Sigmoid colon (tissue), 7 donors: ENCODE results near the gene ADAD2. TPM values are rescaled to one million over a fixed set of nuclear protein-coding genes. Genes with fewer than 3 reads are reported as not detected.
"Not testable (repeated sequence)": the region's sequence is repeated elsewhere in the genome, so short reads cannot be mapped to it uniquely, and the experiment has no call there.

ENCODE experiments used
- DNase-seq: peaks from one replicate; pipeline ENCODE4 v3.0.0-alpha.2; 2019
- H3K27ac ChIP-seq, 4 donors: fragments of 200-600 bp; sonication (generic); one replicate each; pipeline ENCODE4 v1.5.1; 2016 to 2019; ENCODE audit warnings: mild to moderate bottlenecking in 1 of 4
- H3K27me3 ChIP-seq, 3 donors: fragments of 200-600 bp; sonication (generic); one replicate each; pipeline ENCODE4 v1.5.1; 2019; ENCODE audit warnings: mild to moderate bottlenecking in 1 of 3
- H3K36me3 ChIP-seq, 4 donors: fragments of 200-600 bp; sonication (generic); one replicate each; pipeline ENCODE4 v1.5.1; 2016 to 2019
- H3K4me1 ChIP-seq, 4 donors: fragments of 200-600 bp; sonication (generic); one replicate each; pipeline ENCODE4 v1.5.1; 2017 to 2019
- H3K4me3 ChIP-seq, 4 donors: fragments of 200-600 bp; sonication (generic); one replicate each; pipeline ENCODE4 v1.5.1; 2017 to 2019; ENCODE audit warnings: mild to moderate bottlenecking in 2 of 4, moderate library complexity in 1 of 4
- H3K9me3 ChIP-seq, 4 donors: fragments of 200-600 bp in 3 of 4; sonication (generic) in 3 of 4; one replicate each; pipeline versions ENCODE4 v1.5.1 to v1.6.1; 2013 to 2019
- CTCF ChIP-seq, 4 experiments: fragments of 450-650 bp in 3 of 4; fragments of 200-600 bp in 1 of 4; IDR thresholded peaks; one replicate each; pipeline ENCODE4 v1.5.1; 2016 to 2019; ENCODE audit warnings: antibody characterized with exemption in 4 of 4, mild to moderate bottlenecking in 3 of 4, moderate library complexity in 2 of 4
- EP300 ChIP-seq, 4 donors: sonication (generic); formaldehyde crosslinking; IDR thresholded peaks; one replicate each; pipeline ENCODE4 v1.6.1; 2017; ENCODE audit warnings: antibody characterized with exemption in 4 of 4
- POLR2A ChIP-seq, 2 donors: fragments of 450-650 bp; IDR thresholded peaks; one replicate each; pipeline ENCODE4 v1.6.1; 2016; ENCODE audit warnings: antibody characterized with exemption in 2 of 2, mild to moderate bottlenecking in 2 of 2, moderate library complexity in 2 of 2
- POLR2AphosphoS5 ChIP-seq, 4 donors: sonication (generic); formaldehyde crosslinking; IDR thresholded peaks; one replicate each; pipeline ENCODE4 v1.6.1; 2017; ENCODE audit warnings: antibody characterized with exemption in 4 of 4
- WGBS, 2 donors: extraction: QIAGEN DNeasy Blood & Tissue Kit; methylation state at CpG; one replicate each; pipeline ENCODE4 v1.1.7; 2013; 5-methylcytosine and 5-hydroxymethylcytosine counted together
- intact Hi-C: fragments of 100-400 bp; cut with DNase I; formaldehyde crosslinking; loops from one replicate; pipeline ENCODE4 v1.15.1; 2023
- polyA plus RNA-seq, 3 donors: library from polyadenylated mRNA; stranded (reverse); fragments of 200-250 nt; gene quantifications; one replicate each; pipeline ENCODE4 v1.2.3, GENCODE V29; 2013
- total RNA-seq, 4 donors: library from RNA; depleted of rRNA; stranded (reverse); fragments of >200 nt; gene quantifications; one replicate each; pipeline ENCODE4 v1.1.0, GENCODE V29; 2016
- donor health status: healthy with polysubstance abuse.
- donor health status: Bipolar disorder and iron deficiency.
- donor health status: healthy.

ADAD2 gene
- total and polyA plus RNA-seq, 7 donors: 0.29 to 0.83 (median 0.36) TPM; not detected in 4

GRCh38 chr16:84196727-84197394, 5.9 kb downstream of the ADAD2 start:
- DNase-seq: no peak
- intact Hi-C loops: no loop called here
- H3K4me1 ChIP-seq: no peaks in the 10 kb centered on the region
- 68 to 76% methylated on average over 16 of the region's 16 CpGs for WGBS, 2 donors
- H3K27ac ChIP-seq: no peak overlapping the region
- no peak overlapping the region for H3K4me3 ChIP-seq
- TF ChIP-seq EP300 (IDR thresholded peaks at IDR 0.05): no peak
- no peak for TF ChIP-seq POLR2AphosphoS5 (IDR thresholded peaks at IDR 0.05)
- no peak for TF ChIP-seq CTCF (IDR thresholded peaks at IDR 0.05)
- no peak for TF ChIP-seq POLR2A (IDR thresholded peaks at IDR 0.05)
- no peaks in the 10 kb centered on the region for H3K9me3 ChIP-seq
- H3K36me3 ChIP-seq: no peaks in the 10 kb centered on the region
- H3K27me3 ChIP-seq: peaks cover 0 to 12% (median 0%) of the 10 kb centered on the region in 3 donors

- Histone ChIP-seq H3K27me3 (peaks cover 0 to 12% (median 0%) of the 10 kb centered on the region in 3 donors), H3K4me3 (no peak overlapping the region), H3K27ac (no peak overlapping the region), H3K36me3 (no peaks in the 10 kb centered on the region), H3K9me3 (no peaks in the 10 kb centered on the region), H3K4me1 (no peaks in the 10 kb centered on the region)
- WGBS, 2 donors: 86 to 90% methylated on average over 14 of the region's 14 CpGs
- no peak for TF ChIP-seq POLR2A (IDR thresholded peaks at IDR 0.05)
- no peak for TF ChIP-seq EP300 (IDR thresholded peaks at IDR 0.05)
- TF ChIP-seq POLR2AphosphoS5 (IDR thresholded peaks at IDR 0.05): no peak
- TF ChIP-seq CTCF (IDR thresholded peaks at IDR 0.05): no peak
- intact Hi-C loops: no loop called here
- DNase-seq: no peak
These were observed 6.6 kb downstream of the ADAD2 start for GRCh38 chr16:84197466-84198128.

GRCh38 chr16:84198401-84198800, 7.4 kb downstream of the ADAD2 start:
- Histone ChIP-seq H3K4me3 (no peak overlapping the region), H3K9me3 (no peaks in the 10 kb centered on the region), H3K36me3 (no peaks in the 10 kb centered on the region), H3K27ac (no peak overlapping the region), H3K4me1 (no peaks in the 10 kb centered on the region), H3K27me3 (peaks cover 0 to 12% (median 0%) of the 10 kb centered on the region in 3 donors)
- no peak for TF ChIP-seq POLR2A (IDR thresholded peaks at IDR 0.05)
- TF ChIP-seq CTCF (IDR thresholded peaks at IDR 0.05): no peak
- no peak for TF ChIP-seq EP300 (IDR thresholded peaks at IDR 0.05)
- intact Hi-C loops: no loop called here
- no peak for DNase-seq
- WGBS, 2 donors: 71 to 82% methylated on average over 10 of the region's 10 CpGs

- WGBS, 2 donors: 66 to 69% methylated on average over 13 of the region's 13 CpGs
- intact Hi-C loops: no loop called here
- Histone ChIP-seq H3K27me3 (peaks cover 0 to 12% (median 0%) of the 10 kb centered on the region in 3 donors), H3K4me1 (no peaks in the 10 kb centered on the region), H3K4me3 (no peak overlapping the region), H3K9me3 (no peaks in the 10 kb centered on the region), H3K27ac (no peak overlapping the region), H3K36me3 (no peaks in the 10 kb centered on the region)
- DNase-seq: no peak
- TF ChIP-seq EP300 (IDR thresholded peaks at IDR 0.05): no peak
These were observed 8.1 kb downstream of the ADAD2 start for GRCh38 chr16:84199097-84199496.

GRCh38 chr16:84199861-84200260, 8.9 kb downstream of the ADAD2 start:
- 77 to 84% methylated on average over 10 of the region's 10 CpGs for WGBS, 2 donors
- Histone ChIP-seq H3K9me3 (no peaks in the 10 kb centered on the region), H3K4me1 (no peaks in the 10 kb centered on the region), H3K36me3 (no peaks in the 10 kb centered on the region), H3K4me3 (no peak overlapping the region), H3K27ac (peak overlapping the region in 2 of 4 donors; percentile 26 to 38), H3K27me3 (peaks cover 0 to 12% (median 0%) of the 10 kb centered on the region in 3 donors)
- peak; percentile 80 for DNase-seq
- intact Hi-C loops: no loop called here
- TF ChIP-seq POLR2A (IDR thresholded peaks at IDR 0.05) (no peak), EP300 (IDR thresholded peaks at IDR 0.05) (peak in 1 of 4 donors; percentile 70), POLR2AphosphoS5 (IDR thresholded peaks at IDR 0.05) (peak in 2 of 4 donors; percentile 23 to 53), CTCF (IDR thresholded peaks at IDR 0.05) (no peak)

- not testable (repeated sequence) for H3K9me3 ChIP-seq
These were observed 13.6 kb downstream of the ADAD2 start for GRCh38 chr16:84204551-84204950.

GRCh38 chr16:84205123-84205522, 14.2 kb downstream of the ADAD2 start:
- WGBS, 2 donors: 90 to 91% methylated on average over 6 of the region's 6 CpGs
- H3K4me3 ChIP-seq, H3K36me3 ChIP-seq, DNase-seq, H3K27ac ChIP-seq, H3K27me3 ChIP-seq, intact Hi-C loops, H3K9me3 ChIP-seq, H3K4me1 ChIP-seq: not testable (repeated sequence)

More at GRCh38 chr16:84204551-84204950, 13.6 kb downstream of the ADAD2 start:
- H3K4me3 ChIP-seq, DNase-seq, H3K27me3 ChIP-seq, H3K27ac ChIP-seq, intact Hi-C loops, H3K36me3 ChIP-seq, H3K4me1 ChIP-seq: not testable (repeated sequence)
- 89 to 95% methylated on average over 26 of the region's 26 CpGs for WGBS, 2 donors
